Fibroblast of villous mesenchyme (primary cell): ENCODE data around the gene KBTBD3. TPM values are rescaled to one million over a fixed set of nuclear protein-coding genes. Genes with fewer than 3 reads are reported as not detected.

Experiments
- DNase-seq: peaks from one replicate; pipeline ENCODE4 v3.0.0-alpha.2; 2010; ENCODE audit warnings: low read depth
- H3K4me3 ChIP-seq: 2 replicates; pipeline ENCODE4 v1.5.1; 2011; ENCODE audit warnings: low read depth, mild to moderate bottlenecking, low read length
- total RNA-seq: library from RNA; depleted of rRNA; stranded (reverse); fragments of >200 nt; gene quantifications from 2 replicates; pipeline ENCODE4 v1.2.3, GENCODE V29; 2012
- TF ChIP-seq, protein P1 (sequence below): IDR thresholded peaks from 2 replicates; pipeline ENCODE4 v1.5.1; 2012; ENCODE audit warnings: low read depth, mild to moderate bottlenecking, low read length; ENCODE audit not compliant: insufficient read depth

Gene KBTBD3, protein sequence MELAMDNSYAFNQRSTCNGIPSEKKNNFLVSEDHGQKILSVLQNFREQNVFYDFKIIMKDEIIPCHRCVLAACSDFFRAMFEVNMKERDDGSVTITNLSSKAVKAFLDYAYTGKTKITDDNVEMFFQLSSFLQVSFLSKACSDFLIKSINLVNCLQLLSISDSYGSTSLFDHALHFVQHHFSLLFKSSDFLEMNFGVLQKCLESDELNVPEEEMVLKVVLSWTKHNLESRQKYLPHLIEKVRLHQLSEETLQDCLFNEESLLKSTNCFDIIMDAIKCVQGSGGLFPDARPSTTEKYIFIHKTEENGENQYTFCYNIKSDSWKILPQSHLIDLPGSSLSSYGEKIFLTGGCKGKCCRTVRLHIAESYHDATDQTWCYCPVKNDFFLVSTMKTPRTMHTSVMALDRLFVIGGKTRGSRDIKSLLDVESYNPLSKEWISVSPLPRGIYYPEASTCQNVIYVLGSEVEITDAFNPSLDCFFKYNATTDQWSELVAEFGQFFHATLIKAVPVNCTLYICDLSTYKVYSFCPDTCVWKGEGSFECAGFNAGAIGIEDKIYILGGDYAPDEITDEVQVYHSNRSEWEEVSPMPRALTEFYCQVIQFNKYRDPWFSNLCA
- total RNA-seq = 2.6 and 3.9 TPM in 2 replicates

DNA sequence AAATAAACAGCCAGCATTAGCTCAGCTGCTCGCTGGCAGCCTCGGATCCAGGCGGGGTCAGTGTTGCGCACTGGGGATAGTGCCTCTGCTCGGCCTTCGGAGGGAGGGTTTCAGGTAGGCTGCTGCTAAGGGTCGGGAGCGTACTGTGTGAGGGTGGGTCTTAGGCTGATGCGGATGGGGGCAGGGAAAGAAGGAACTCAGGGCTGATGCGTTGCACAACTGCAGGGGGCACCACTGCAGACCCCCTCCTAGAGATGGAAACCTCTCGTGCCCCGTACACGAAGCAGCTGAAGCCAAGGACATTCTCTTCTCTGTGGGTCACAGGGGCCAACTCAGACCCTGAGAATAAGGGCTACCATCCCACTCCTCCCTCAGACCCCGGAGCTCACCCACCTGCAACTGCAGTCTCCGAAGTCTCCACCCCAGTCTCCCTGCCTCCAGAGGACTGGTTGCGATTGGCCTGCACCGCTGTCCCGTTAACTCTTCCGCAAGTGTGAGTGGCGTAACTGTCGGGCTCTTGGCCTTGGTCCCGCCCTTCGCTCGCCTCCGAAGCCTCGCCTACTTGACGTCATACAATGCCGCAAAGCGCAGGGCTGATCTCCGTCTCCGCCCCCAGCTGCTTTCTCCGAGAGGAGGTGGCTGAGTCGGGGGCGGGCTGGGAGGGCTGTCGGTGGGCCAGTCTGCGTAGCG, at the start of gene KBTBD3:
KBTBD3 (minus strand) TSS at position 429 of the 690 bp plus-strand sequence. CDS start 18,250 bp downstream, outside the sequence.
- H3K4me3 ChIP-seq = peak within 1 kb of the TSS; percentile 84
- TF ChIP-seq, protein P1, sequence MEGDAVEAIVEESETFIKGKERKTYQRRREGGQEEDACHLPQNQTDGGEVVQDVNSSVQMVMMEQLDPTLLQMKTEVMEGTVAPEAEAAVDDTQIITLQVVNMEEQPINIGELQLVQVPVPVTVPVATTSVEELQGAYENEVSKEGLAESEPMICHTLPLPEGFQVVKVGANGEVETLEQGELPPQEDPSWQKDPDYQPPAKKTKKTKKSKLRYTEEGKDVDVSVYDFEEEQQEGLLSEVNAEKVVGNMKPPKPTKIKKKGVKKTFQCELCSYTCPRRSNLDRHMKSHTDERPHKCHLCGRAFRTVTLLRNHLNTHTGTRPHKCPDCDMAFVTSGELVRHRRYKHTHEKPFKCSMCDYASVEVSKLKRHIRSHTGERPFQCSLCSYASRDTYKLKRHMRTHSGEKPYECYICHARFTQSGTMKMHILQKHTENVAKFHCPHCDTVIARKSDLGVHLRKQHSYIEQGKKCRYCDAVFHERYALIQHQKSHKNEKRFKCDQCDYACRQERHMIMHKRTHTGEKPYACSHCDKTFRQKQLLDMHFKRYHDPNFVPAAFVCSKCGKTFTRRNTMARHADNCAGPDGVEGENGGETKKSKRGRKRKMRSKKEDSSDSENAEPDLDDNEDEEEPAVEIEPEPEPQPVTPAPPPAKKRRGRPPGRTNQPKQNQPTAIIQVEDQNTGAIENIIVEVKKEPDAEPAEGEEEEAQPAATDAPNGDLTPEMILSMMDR = peak; percentile 42
- peak; percentile 99 for DNase-seq

DNA sequence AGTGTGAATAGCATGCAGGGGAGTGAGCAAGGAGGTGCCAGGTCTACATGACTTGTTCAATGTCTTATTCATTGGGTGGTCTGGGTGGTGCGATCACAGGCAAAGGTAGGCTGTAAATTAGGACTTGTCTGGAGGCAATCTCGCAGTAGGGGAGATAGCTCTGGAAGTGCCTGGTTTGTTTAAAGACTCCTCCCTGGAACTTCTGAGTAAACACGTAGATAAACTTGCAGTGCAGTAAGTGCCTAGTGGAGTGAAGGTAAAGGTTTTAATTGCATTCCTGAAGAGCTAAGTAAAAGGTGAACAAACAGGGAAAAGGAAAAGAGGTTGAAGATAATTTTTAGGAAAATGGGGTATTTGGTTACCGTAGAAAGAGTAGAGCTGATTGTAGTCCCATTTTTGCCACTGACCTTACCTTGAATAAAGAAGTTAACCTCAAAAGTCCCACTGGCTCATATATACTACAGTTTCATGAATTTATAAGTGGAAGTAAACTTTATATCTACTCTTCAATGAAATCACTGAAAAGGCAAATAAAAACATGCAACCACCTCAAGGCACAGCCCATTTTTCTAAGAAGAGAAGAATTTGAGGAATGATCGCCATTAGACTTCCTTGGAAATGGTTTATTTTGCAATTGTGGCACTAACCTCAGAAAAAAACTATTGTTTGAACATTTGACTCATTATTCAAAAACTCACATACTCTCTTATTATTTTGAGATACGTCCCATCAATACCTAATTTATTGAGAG, 44.6 kb upstream of the KBTBD3 start:
- H3K4me3 ChIP-seq = no peak overlapping the region
- TF ChIP-seq, protein P1 = no peak
- DNase-seq = no peak

DNA sequence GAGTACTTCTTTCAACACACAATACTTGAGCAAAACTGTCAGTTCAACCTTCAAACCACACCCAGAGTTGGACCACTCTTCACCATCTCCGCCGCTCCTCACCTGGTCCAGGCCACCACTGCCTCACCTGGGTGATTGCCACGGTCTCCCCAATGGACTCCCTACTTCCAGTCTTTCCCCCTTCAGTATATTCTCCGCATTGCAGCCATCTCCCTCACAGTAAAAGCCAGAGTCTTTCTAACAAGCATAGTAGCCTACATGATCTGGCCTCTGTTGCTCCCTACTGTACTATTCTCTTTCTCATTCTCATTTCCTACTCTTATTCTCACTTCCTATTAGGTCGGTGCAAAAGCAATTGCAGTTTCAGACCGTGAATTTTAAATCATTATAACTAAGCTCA, 28.8 kb upstream of the KBTBD3 start:
- TF ChIP-seq, protein P1 = no peak
- DNase-seq = no peak
- H3K4me3 ChIP-seq = no peak overlapping the region

DNA sequence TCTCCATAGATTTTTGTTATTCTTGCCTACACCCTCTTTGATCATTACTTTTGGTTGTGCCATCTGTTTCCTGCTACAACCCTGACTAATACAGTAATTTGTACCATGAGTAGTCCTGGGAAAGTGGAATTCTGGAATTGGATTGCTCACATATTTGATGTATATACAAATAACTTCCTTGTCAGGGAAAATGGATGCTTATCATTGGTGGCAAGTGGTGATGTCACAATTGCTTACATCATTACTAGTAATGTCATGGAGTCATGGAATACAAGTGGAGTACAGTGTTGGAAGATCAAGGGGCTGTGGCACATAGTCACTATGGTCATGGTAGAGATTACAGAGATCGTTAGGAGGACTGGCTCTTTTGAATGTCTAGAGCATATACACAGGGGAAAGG, 24.7 kb upstream of the KBTBD3 start:
- TF ChIP-seq, protein P1 = no peak
- DNase-seq = no peak
- H3K4me3 ChIP-seq = no peak overlapping the region

DNA sequence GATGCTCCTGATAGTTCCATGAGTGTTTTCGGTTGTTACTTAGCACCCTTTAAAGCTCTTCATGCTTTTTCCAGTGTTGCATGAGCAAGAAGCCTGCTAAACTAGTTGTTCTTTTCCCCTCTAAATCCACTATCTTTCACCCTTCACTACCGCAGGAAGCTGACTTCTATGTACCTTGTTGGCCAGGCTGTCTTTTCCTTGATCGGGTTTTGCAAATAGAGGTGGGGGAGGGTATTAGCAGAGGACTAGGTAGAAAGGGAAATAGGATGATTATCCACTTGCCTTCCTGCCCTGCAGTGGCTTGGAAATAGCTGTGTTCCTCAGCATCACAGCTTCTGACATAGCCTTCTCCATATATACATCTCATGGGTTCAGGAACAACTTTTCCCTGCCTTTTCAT, 24.2 kb upstream of the KBTBD3 start:
- no peak for DNase-seq
- TF ChIP-seq, protein P1 = no peak
- no peak overlapping the region for H3K4me3 ChIP-seq

DNA sequence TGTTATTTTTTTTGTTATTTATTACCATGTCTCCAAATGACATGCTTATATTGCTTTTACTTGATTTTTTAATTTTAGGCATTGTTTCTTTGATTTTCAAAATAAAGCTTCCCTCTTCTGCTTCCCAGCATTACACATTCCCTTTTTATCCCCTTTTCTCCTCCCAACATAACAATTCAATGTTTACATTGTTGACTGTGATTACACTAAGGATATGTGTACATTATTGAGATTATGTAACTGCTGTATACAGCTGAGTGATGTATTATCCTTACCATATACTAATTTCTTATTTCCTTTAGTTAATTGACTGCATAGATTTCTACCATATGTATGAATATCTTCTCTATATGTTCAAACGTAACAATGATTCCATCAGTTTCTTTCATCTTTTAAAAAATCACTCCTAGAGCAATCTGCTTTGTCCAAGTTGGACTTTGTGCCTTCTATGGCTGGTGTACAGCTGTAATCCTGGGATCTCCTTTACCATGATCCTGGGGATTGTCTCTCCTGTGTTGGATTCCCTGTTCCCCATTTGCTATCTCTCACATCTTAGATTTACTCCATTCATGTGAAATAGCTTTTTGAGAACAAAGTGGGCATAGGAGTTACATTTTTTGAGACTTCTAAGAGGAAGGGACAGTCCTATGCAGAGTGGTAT, 21.9 kb upstream of the KBTBD3 start:
- H3K4me3 ChIP-seq = no peak overlapping the region
- DNase-seq = no peak
- TF ChIP-seq, protein P1 = no peak
